HL-60 (cell line): ENCODE data around the gene IMMP2L.

ENCODE experiments used
- DNase-seq, 2 experiments: peaks; one replicate each; pipeline ENCODE4 v3.0.0-alpha.2; 2010 to 2020; ENCODE audit warnings: low read depth in 1 of 2, low spot score in 1 of 2
- H3K27ac ChIP-seq: fragments of 250-450 bp; sonication (Bioruptor Pico); replicated peaks from 2 replicates; pipeline ENCODE4 v1.5.1; 2020; ENCODE audit warnings: mild to moderate bottlenecking, moderate library complexity
- H3K27me3 ChIP-seq: fragments of 250-450 bp; sonication (Bioruptor Pico); 2 replicates; pipeline ENCODE4 v1.5.1; 2021; ENCODE audit warnings: mild to moderate bottlenecking, moderate library complexity; ENCODE audit not compliant: insufficient read depth, poor library complexity, severe bottlenecking
- H3K4me3 ChIP-seq: replicated peaks from 2 replicates; pipeline ENCODE4 v1.5.1; 2011; ENCODE audit warnings: mild to moderate bottlenecking, control low read depth, low read length; ENCODE audit not compliant: insufficient read depth
- CTCF ChIP-seq: IDR thresholded peaks from one replicate; pipeline ENCODE4 v1.5.1; 2011; ENCODE audit warnings: low read length, control low read depth, inconsistent platforms; ENCODE audit not compliant: insufficient read depth
- GABPA ChIP-seq: IDR thresholded peaks from 2 replicates; pipeline ENCODE4 v1.6.1; 2012; ENCODE audit warnings: low read depth
- POLR2AphosphoS5 ChIP-seq: IDR thresholded peaks from 2 replicates; pipeline ENCODE4 v1.6.1; 2012; ENCODE audit warnings: low read depth
- REST ChIP-seq: IDR thresholded peaks from 2 replicates; pipeline ENCODE4 v1.6.1; 2012; ENCODE audit warnings: low read depth; ENCODE audit not compliant: insufficient replicate concordance
- SPI1 ChIP-seq: IDR thresholded peaks from 2 replicates; pipeline ENCODE4 v1.6.1; 2012; ENCODE audit warnings: low read depth, mild to moderate bottlenecking, borderline replicate concordance

IMMP2L gene

DNA sequence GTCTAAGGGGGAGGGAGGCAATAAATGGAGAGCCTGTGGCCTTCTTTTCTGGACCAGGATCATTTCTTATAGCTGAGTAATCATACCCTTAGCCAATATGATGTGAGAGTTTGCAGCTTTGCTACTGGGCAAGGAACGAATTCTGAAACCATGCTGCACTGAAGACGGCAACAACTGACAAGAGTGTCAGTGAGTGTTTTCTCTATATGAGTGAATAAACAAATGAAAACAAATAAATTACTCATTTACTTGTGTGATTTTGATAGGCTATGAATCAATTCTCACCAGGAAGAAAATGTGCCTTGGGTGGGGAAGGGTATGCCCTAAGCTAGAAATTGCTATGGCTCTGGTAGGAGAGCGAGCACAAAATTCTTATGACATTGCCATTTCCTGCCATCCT is 550.8 kb downstream of the IMMP2L start:
- no peak for DNase-seq
- H3K27me3 ChIP-seq: no peaks in the 10 kb centered on the region
- no peak overlapping the region for H3K4me3 ChIP-seq
- TF ChIP-seq CTCF (no peak), REST (no peak), SPI1 (no peak), GABPA (no peak), POLR2AphosphoS5 (no peak)
- H3K27ac ChIP-seq: no peak overlapping the region

DNA sequence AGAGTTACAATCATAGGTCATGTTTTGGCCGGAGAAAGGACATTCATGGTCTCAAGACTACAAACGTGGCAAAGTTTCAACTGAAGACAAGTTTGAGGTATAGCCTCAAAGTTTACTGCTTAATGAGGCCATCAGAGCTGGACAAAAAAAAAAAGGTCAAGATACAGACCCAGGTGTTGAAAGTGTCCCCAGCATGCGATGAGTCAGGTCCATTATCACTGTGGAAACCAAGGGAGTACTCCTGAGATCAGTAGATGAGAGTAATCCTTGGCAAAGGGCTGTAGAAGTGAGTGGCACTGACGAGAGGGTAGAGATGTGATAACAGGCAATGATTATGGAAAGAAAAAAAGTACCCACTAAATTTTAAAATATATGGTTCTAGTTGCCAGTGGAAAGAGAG is 551.5 kb downstream of the IMMP2L start:
- DNase-seq: no peak
- H3K27ac ChIP-seq: no peak overlapping the region
- no peak overlapping the region for H3K4me3 ChIP-seq
- TF ChIP-seq POLR2AphosphoS5 (no peak), REST (no peak), GABPA (no peak), SPI1 (no peak)
- H3K27me3 ChIP-seq: no peaks in the 10 kb centered on the region

DNA sequence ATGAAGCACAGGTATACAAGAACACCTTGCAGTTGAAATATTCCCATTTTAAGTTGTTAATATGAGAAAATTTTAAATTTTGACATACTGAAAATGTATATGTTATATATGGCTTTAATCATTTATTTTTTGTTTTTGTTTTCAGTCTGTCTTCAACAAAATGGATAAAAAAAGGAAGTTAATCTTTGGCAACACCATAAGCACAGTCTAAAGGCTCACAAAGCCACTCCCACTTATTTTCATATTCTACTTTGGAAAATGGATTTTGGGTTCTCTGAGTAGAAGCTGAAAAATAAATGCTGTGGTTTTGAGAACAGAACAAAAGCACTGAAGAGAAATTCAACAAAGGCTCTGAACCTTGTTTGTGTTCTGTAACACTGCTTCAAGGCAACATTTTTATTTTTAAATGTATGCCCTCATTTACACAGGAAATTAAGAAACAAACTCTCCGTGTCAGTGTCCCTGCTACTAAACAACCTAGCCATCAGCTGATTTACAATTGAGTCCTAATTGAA is 552.7 kb downstream of the IMMP2L start:
- H3K27ac ChIP-seq: no peak overlapping the region
- TF ChIP-seq SPI1 (no peak), CTCF (no peak), POLR2AphosphoS5 (no peak), GABPA (no peak), REST (no peak)
- DNase-seq: no peak

DNA sequence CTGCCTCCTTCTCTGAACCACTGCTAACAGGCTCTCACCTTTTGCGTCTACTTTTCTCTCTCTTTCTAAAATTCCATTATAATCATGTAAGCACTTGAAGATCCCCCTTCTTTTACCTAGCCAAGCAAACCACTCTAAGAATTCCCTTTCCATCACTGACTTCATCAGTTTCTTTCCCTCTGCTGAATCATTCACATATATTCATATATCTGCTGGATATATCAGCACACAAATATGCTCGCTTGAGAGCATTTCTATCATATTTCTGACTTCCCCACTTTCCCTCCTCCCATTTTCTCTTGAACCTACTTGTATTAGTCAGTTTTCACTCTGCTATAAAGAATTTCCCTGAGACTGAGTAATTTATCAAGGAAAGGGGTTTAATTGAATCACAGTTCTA is 555.6 kb downstream of the IMMP2L start:
- DNase-seq: no peak
- Histone ChIP-seq H3K27me3 (no peaks in the 10 kb centered on the region), H3K4me3 (no peak overlapping the region), H3K27ac (no peak overlapping the region)
- TF ChIP-seq GABPA (no peak), CTCF (no peak), REST (no peak), POLR2AphosphoS5 (no peak), SPI1 (no peak)

More for the DNA sequence above, 552.7 kb downstream of the IMMP2L start:
- H3K27me3 ChIP-seq: no peaks in the 10 kb centered on the region
- no peak overlapping the region for H3K4me3 ChIP-seq
